HCT116 (cell line): ENCODE measurements around the gene COX8A. TPM values are rescaled to one million over a fixed set of nuclear protein-coding genes. Genes with fewer than 3 reads are reported as not detected.

Experiments used
- ATAC-seq: fragments of 200-7000 bp; cut with Tn5 transposase; 2 replicates; pipeline ENCODE4 v1.9.1; 2020; ENCODE audit warnings: mild to moderate bottlenecking, moderate library complexity
- BruUV-seq: library from RNA; stranded (reverse); fragments of 400-500 nt; replicated peaks from 2 replicates; lab custom pipeline; 2021; lab: Mats Ljungman, UMichigan
- CTCF ChIA-PET: fragments of 300-600 bp; sonication (Branson Sonifier 250); formaldehyde crosslinking; loops from one replicate; lab custom pipeline; 2021; ENCODE audit warnings: antibody characterized with exemption; lab: Charles Lee
- POLR2A ChIA-PET: fragments of 300-600, 350-600 bp; sonication (Branson Sonifier 250); formaldehyde crosslinking; loops from one replicate; lab custom pipeline; 2021; ENCODE audit warnings: antibody characterized with exemption; lab: Charles Lee
- RAD21 ChIA-PET, 2 experiments: fragments of 300-600 bp; sonication (Branson Sonifier 250); formaldehyde crosslinking; loops; one replicate each; lab custom pipeline; 2023; ENCODE audit warnings: low total read pairs in 2 of 2; ENCODE audit not compliant: uncharacterized antibody in 2 of 2, unreplicated experiment in 2 of 2, low non-redundant PET in 1 of 2; lab: Charles Lee
- DNase-seq: peaks from one replicate; pipeline ENCODE4 v3.0.0-alpha.2; 2010; ENCODE audit warnings: low read depth, low spot score
- H2AFZ ChIP-seq: fragments of 200-600 bp; shearing (Covaris generic), sonication (generic); 2 replicates; pipeline ENCODE4 v1.6.1; 2017; ENCODE audit warnings: low read depth, mixed run types, mixed read lengths, antibody characterized with exemption, low read length; ENCODE audit not compliant: poor library complexity, severe bottlenecking
- H3K27ac ChIP-seq: 2 replicates; pipeline ENCODE4 v1.5.1; 2012; ENCODE audit warnings: low read depth, low read length
- H3K27me3 ChIP-seq: fragments of 200-600 bp; sonication (generic); 2 replicates; pipeline ENCODE4 v1.6.1; 2016; ENCODE audit warnings: mixed run types, low read length, mixed read lengths; ENCODE audit not compliant: insufficient read depth
- H3K36me3 ChIP-seq, 2 experiments: fragments of 200-500 bp in 1 of 2; fragments of 200-600 bp in 1 of 2; sonication (Bioruptor generic) in 1 of 2; sonication (generic) in 1 of 2; 2 replicates each; pipeline versions ENCODE4 v1.5.1 to v1.6.1; 2014 to 2016; ENCODE audit warnings: low read length in 2 of 2, inconsistent platforms in 1 of 2, mixed read lengths in 1 of 2, mixed run types in 1 of 2; ENCODE audit not compliant: insufficient read depth in 2 of 2, control insufficient read depth in 1 of 2
- H3K4me1 ChIP-seq, 2 experiments: fragments of 200-600 bp in 1 of 2; sonication (generic) in 1 of 2; 2 replicates each; pipeline versions ENCODE4 v1.5.1 to v1.6.1; 2012 to 2017; ENCODE audit warnings: low read length in 2 of 2, inconsistent platforms in 1 of 2, mild to moderate bottlenecking in 1 of 2, mixed read lengths in 1 of 2, mixed run types in 1 of 2, moderate library complexity in 1 of 2; ENCODE audit not compliant: insufficient read depth in 2 of 2, control insufficient read depth in 1 of 2
- H3K4me2 ChIP-seq: fragments of 200-600 bp; sonication (generic); 2 replicates; pipeline ENCODE4 v1.6.1; 2017; ENCODE audit warnings: mixed run types, low read length, mixed read lengths
- H3K4me3 ChIP-seq, 2 experiments: fragments of 200-600 bp in 1 of 2; sonication (generic) in 1 of 2; replicated peaks in 1 of 2; 2 replicates each; pipeline ENCODE4 v1.5.1; 2011 to 2016; ENCODE audit warnings: low read length in 2 of 2, control low read depth in 1 of 2, low read depth in 1 of 2, mild to moderate bottlenecking in 1 of 2, mixed read lengths in 1 of 2, mixed run types in 1 of 2
- H3K79me2 ChIP-seq: fragments of 200-600 bp; sonication (generic); 2 replicates; pipeline ENCODE4 v1.6.1; 2017; ENCODE audit warnings: mild to moderate bottlenecking, mixed run types, low read length, moderate library complexity, mixed read lengths; ENCODE audit not compliant: insufficient read depth
- H3K9ac ChIP-seq: fragments of 200-600 bp; sonication (generic); 2 replicates; pipeline ENCODE4 v1.6.1; 2016; ENCODE audit warnings: low read length, mixed read lengths
- H3K9me2 ChIP-seq: fragments of 200-600 bp; sonication (generic), shearing (Covaris generic); 2 replicates; pipeline ENCODE4 v1.6.1; 2017; ENCODE audit warnings: mixed run types, mild to moderate bottlenecking, moderate library complexity; ENCODE audit not compliant: insufficient read depth
- H3K9me3 ChIP-seq, 2 experiments: fragments of 200-500 bp in 1 of 2; fragments of 200-600 bp in 1 of 2; sonication (Bioruptor generic) in 1 of 2; sonication (generic) in 1 of 2; 2 replicates each; pipeline ENCODE4 v1.6.1; 2014 to 2017; ENCODE audit warnings: low read length in 2 of 2, mixed read lengths in 2 of 2, inconsistent platforms in 1 of 2, low read depth in 1 of 2, mild to moderate bottlenecking in 1 of 2, mixed run types in 1 of 2, moderate library complexity in 1 of 2; ENCODE audit not compliant: control insufficient read depth in 1 of 2, insufficient read depth in 1 of 2
- H4K20me1 ChIP-seq: fragments of 200-600 bp; sonication (generic), shearing (Covaris generic); 2 replicates; pipeline ENCODE4 v1.6.1; 2017; ENCODE audit warnings: mixed run types, mild to moderate bottlenecking, moderate library complexity; ENCODE audit not compliant: insufficient read depth
- CBX3 ChIP-seq: IDR thresholded peaks from 2 replicates; pipeline ENCODE4 v1.6.1; 2012; ENCODE audit warnings: low read depth
- CTCF ChIP-seq, 3 experiments: fragments of 200-600 bp in 1 of 3; sonication (generic) in 1 of 3; IDR thresholded peaks in 2 of 3; conservative IDR thresholded peaks in 1 of 3; 2 replicates each; pipeline ENCODE4 v1.5.1; 2012 to 2017; ENCODE audit warnings: low read depth in 2 of 3, low read length in 2 of 3, antibody characterized with exemption in 1 of 3, borderline replicate concordance in 1 of 3, control low read depth in 1 of 3, mild to moderate bottlenecking in 1 of 3, mixed read lengths in 1 of 3, mixed run types in 1 of 3, moderate library complexity in 1 of 3; ENCODE audit not compliant: insufficient read depth in 1 of 3
- EGR1 ChIP-seq: IDR thresholded peaks from 2 replicates; pipeline ENCODE4 v1.6.1; 2012; ENCODE audit warnings: low read depth
- EZH2phosphoT487 ChIP-seq: fragments of 200-600 bp; IDR thresholded peaks from 2 replicates; pipeline ENCODE4 v1.6.1; 2018; ENCODE audit warnings: antibody characterized with exemption, borderline replicate concordance
- JUND ChIP-seq: IDR thresholded peaks from 2 replicates; pipeline ENCODE4 v1.6.1; 2012
- POLR2AphosphoS5 ChIP-seq: IDR thresholded peaks from 2 replicates; pipeline ENCODE4 v1.6.1; 2011; ENCODE audit warnings: mild to moderate bottlenecking, low read depth, low read length, moderate library complexity
- SP1 ChIP-seq: IDR thresholded peaks from 2 replicates; pipeline ENCODE4 v1.6.1; 2012; ENCODE audit warnings: low read depth
- SRF ChIP-seq: IDR thresholded peaks from 2 replicates; pipeline ENCODE4 v1.6.1; 2012; ENCODE audit warnings: low read depth
- TCF7L2 ChIP-seq: IDR thresholded peaks from 2 replicates; pipeline ENCODE4 v1.7.0; 2011; ENCODE audit warnings: borderline replicate concordance, inconsistent platforms; ENCODE audit not compliant: insufficient read depth, insufficient read length; ENCODE audit errors: extremely low read depth
- intact Hi-C: fragments of 100-400 bp; cut with micrococcal nuclease; formaldehyde crosslinking; loops from 2 replicates; pipeline ENCODE4 v1.10.0; 2022
- total RNA-seq: library from RNA; stranded (reverse); gene quantifications from one replicate; pipeline ENCODE4 v1.2.1, GENCODE V29; 2021; ENCODE audit not compliant: unreplicated experiment

The COX8A gene
- total RNA-seq, 1 experiment from 2014 or later, result 536 TPM

DNA sequence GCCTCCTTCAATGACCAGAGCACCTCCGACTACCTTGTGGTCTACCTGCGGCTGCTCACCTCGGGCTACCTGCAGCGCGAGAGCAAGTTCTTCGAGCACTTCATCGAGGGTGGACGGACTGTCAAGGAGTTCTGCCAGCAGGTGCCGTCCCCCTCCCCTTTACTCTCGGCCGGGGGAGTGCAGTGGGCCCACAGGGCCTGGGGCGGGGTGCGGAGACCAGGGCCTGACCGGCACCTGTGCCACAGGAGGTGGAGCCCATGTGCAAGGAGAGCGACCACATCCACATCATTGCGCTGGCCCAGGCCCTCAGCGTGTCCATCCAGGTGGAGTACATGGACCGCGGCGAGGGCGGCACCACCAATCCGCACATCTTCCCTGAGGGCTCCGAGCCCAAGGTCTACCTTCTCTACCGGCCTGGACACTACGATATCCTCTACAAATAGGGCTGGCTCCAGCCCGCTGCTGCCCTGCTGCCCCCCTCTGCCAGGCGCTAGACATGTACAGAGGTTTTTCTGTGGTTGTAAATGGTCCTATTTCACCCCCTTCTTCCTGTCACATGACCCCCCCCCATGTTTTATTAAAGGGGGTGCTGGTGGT, 22.8 kb downstream of the COX8A start (continued):
- TF ChIP-seq TCF7L2 (no peak), JUND (no peak), SRF (no peak)

GRCh38 chr11:63997801-63998337, 23.4 kb downstream of the COX8A start:
- no peaks in the 10 kb centered on the region for H4K20me1 ChIP-seq
- CTCF ChIA-PET, result no interaction called here
- peak overlapping the region; percentile 32; the same call in 1 of the 2 replicates for H3K27ac ChIP-seq
- POLR2A ChIA-PET, result no interaction called here
- H3K79me2 ChIP-seq, result no peaks in the 10 kb centered on the region; the same call in 1 of the 2 replicates
- RAD21 ChIA-PET, result no interaction called here
- no peak for DNase-seq
- H3K4me3 ChIP-seq, result no peak overlapping the region
- H3K27me3 ChIP-seq, result no peaks in the 10 kb centered on the region
- TF ChIP-seq CTCF (IDR thresholded peaks at IDR 0.05 in 2 of 3, conservative IDR thresholded peaks at IDR 0.05 in 1 of 3; ENCODE audit: borderline replicate concordance in 1 of 3, insufficient read depth in 1 of 3, low read depth in 2 of 3, low read length in 2 of 3) (no peak), POLR2AphosphoS5 (no peak), SP1 (no peak), CBX3 (no peak), EGR1 (no peak), EZH2phosphoT487 (no peak)
- H3K9me2 ChIP-seq, result no peaks in the 10 kb centered on the region
- no TSS peak for BruUV-seq
- no peaks in the 10 kb centered on the region for H3K9me3 ChIP-seq
- intact Hi-C loops, result no loop called here
- no peak overlapping the region for H3K9ac ChIP-seq
- H2AFZ ChIP-seq, result no peak overlapping the region
- no peaks in the 10 kb centered on the region for H3K4me1 ChIP-seq
- no peak overlapping the region for H3K4me2 ChIP-seq
- no peak for ATAC-seq
- peaks cover 5 to 26% of the 10 kb centered on the region in 2 experiments; a peak in 3 of 4 replicates for H3K36me3 ChIP-seq
